ENCODE data around the gene JMJD1C.

DNA sequence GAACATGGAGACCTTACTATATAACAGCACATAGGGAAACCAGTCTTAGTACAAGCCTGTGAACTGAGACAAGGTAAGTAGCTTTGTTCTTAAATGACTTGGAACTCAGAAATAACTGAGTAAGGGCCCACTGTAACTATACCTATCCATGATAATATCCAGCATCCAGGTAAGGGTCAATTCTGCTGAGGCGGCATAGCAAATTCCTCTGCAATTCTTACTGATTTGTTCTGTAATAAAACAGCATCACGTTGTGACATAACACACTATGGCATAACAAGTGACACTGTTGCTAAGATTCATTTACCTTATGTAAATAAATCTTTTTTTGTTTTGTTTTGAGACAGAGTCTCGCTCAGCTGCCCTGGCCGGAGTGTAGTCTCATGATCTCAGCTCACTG, 97.4 kb downstream of the JMJD1C start:
- no peak for TF ChIP-seq FOSL1 (IDR thresholded peaks at IDR 0.05; ENCODE audit: low read depth)
- TF ChIP-seq, protein P1, sequence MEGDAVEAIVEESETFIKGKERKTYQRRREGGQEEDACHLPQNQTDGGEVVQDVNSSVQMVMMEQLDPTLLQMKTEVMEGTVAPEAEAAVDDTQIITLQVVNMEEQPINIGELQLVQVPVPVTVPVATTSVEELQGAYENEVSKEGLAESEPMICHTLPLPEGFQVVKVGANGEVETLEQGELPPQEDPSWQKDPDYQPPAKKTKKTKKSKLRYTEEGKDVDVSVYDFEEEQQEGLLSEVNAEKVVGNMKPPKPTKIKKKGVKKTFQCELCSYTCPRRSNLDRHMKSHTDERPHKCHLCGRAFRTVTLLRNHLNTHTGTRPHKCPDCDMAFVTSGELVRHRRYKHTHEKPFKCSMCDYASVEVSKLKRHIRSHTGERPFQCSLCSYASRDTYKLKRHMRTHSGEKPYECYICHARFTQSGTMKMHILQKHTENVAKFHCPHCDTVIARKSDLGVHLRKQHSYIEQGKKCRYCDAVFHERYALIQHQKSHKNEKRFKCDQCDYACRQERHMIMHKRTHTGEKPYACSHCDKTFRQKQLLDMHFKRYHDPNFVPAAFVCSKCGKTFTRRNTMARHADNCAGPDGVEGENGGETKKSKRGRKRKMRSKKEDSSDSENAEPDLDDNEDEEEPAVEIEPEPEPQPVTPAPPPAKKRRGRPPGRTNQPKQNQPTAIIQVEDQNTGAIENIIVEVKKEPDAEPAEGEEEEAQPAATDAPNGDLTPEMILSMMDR (IDR thresholded peaks at IDR 0.05 in 2 of 3, conservative IDR thresholded peaks at IDR 0.05 in 1 of 3; ENCODE audit: borderline replicate concordance in 1 of 3, insufficient read depth in 1 of 3, low read depth in 2 of 3, low read length in 2 of 3): no peak
- no peak for TF ChIP-seq REST (IDR thresholded peaks at IDR 0.05; ENCODE audit: low read depth)
- TF ChIP-seq JUND (IDR thresholded peaks at IDR 0.05): no peak

All from HCT116 (cell line).